ENCODE data around the gene DRAM2.
"Not testable (repeated sequence)": the region's sequence is repeated elsewhere in the genome, so short reads cannot be mapped to it uniquely, and the experiment has no call there.

The DRAM2 gene

GRCh38 chr1:111142356-111142975, 2.6 kb upstream of the DRAM2 start:
- no peak for DNase-seq

GRCh38 chr1:111141245-111142220, 1.6 kb upstream of the DRAM2 start:
- DNase-seq, result no peak

- DNase-seq, result no peak
Measured at GRCh38 chr1:111140680-111140967, 731 bp upstream of the DRAM2 start.

DNA sequence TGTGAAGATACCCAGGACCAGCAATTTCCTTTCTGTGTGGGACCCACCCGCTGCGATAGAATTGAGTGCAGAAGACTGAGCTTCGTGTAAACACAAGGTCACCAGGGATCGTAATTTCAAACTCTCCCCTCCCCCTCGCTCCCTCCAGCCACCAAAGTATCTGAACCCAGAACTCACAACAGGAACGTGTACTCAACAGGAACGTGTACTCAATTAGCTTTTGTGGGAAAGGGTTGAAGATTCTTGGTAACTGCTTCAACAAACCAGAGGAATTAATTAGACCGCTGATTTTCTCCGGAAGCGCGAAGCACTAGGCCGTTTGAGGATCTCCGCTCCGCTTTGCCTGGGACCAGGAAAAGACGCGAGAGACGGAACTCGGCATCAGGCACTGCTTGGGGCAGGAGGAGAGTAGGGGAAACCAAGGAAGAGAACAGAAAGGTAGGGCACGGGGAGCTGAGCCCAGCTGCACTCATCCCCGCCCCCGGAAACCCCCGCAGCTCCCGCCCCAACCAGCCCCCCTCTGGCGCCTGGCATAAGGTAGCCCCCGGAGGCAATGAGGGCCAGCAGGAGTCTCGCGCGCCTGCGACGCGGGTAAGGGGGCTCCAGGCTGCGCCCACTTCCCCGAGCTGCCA, 453 bp downstream of the DRAM2 start:
- peak; percentile 64 for DNase-seq

DNA sequence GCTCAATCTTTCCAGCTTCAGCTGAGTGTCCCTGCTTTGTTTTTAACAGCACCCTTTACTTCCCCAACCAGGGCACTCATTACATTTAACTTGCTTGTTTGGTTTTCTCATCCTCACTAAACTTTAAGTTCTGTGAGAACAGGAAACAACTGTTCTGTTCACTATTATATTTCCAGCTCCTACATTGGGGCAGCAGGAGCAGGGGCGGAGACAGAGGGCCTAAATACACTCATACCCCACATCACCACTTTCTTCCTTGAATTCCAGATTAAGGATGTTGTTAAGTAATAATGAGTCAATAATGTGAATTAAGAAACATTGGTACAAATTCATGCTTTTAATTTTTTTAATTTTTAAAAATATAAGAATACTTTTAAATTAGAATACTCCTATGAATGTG, 6.0 kb downstream of the DRAM2 start:
- no peak for DNase-seq

GRCh38 chr1:111131693-111132092, 8.2 kb downstream of the DRAM2 start:
- DNase-seq, result no peak

DNA sequence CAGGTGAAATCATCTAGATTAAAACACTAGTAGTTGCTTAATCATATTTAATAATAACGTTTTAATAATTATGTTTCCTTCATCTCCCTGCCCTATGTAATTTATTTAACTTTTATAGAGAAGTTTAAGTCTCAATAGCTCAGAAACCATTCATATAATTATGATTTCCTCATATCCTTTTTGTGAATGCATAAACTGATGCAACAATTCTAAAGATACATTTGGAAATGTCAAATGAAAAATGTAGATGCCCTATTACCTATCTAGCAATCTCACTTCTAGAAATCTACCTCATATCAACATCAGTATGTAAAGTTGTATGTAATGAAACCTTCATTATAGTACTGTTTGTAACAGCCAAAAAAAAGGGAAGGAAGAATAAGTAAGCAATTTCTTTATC, 10.5 kb downstream of the DRAM2 start:
- no peak for DNase-seq

GRCh38 chr1:111127923-111128643, 11.8 kb downstream of the DRAM2 start:
- DNase-seq, result no peak

GRCh38 chr1:111126354-111126753, 13.5 kb downstream of the DRAM2 start:
- no peak for DNase-seq

DNA sequence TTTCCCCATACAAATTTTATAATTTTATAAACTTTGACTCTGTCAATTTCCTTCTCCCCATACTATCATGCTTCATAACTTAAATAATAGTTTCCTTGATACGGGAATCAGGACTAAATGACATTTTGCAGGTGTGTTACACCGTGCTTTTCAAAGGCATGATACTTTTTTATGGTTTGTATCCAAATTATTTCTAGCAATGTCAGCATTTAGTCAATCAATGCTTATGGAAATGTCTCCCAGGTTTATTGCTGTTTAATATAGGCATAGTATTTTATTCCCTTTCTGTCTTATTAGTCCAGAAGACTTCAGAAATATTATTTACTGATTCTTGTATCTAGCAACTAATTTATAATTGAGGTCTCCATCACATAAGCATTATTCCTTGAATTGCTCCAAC, 23.4 kb downstream of the DRAM2 start:
- no peak for DNase-seq

GRCh38 chr1:111110197-111110899, 29.5 kb downstream of the DRAM2 start:
- DNase-seq, result no peak

DNA sequence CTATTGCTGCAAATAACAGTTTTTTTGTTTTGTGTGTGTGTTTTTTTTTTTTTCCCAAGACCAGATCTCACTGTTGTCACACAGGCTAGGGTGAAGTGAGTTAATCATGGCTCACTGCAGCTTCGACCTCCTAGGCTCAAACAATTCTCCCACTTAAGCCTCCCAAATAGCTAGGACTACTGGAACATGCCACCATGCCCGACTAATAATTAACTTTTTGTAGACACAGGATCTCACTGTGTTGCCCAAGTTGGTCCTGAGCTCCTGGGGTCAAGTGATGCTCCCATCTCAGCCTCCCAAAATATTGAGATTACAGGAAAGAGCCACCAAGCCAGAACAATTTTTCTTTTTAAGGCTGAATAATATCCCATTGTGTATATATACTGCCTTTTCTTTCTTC, 34.9 kb downstream of the DRAM2 start:
- no peak for DNase-seq

DNA sequence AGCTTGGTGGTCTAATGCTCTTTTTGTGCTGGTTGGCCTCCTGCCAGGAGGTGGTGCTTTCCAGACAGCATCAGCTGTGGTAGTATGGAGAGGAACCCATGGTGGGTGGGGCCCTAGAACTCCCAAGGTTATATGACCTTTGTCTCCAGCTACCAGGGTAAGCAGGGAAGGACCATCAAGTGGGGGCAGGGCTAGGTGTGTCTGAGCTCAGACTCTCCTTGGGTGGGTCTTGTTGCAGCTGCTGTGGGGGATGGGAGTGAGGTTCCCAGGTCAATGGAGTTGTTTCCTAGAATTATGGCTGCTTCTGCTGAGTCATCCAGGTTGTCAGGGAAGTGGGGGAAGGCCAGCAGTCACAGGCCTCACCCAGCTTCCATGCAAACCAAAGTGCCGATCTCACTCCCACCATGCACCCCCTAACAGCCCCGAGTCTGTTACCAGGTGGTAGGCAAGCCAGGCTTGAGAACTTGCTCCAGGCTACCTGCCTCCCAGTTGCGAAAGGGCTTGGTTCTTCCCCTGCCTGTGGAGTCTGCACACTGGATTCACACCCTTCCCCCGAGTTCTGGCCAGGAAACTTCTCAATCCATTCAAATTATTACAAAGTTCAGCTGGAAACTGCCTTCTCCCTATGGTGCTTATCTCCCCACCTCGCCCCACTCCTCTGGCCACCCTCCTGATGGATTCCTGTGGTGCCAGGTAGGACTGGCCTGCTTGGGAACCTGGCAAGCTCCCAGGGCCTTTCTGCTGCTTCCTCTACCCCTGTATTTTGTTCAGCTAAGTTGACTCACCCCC, 37.8 kb downstream of the DRAM2 start:
- no peak for DNase-seq

- no peak for DNase-seq
Measured at GRCh38 chr1:111099289-111099688, 40.6 kb downstream of the DRAM2 start.

DNA sequence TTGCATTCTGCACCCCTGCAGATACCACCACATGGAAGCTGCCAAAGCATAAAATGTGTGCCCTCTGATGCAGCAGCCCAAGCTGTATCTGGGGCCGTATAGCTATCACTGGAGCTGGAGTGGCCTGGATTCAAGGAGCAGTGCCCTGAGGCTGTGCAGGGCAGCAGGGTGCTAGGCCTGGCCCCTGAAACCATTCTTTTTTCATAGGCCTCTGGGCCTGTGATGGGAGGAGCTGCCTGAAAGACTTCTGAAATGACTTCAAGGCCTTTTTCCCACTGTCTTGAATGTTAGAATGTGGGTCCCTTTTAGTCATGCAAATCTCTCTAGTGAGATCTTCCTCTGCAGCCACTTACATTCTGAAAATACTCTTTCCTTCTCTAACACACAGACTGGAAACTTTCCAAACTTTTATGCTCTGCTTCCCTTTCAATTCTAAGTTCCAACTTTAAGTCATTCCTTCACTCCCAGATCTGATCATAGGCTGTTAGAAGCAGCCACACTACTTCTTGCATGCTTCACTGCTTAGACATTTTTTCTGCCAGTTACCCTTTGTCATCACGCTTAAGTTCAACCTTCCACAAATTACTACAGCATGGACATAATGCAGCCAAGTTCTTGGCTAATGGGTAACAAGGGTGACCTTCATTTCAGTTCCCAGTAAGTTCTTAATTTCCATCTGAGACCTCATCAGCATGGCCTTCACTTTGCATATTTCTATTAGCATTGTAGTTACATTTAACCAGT, 42.4 kb downstream of the DRAM2 start:
- DNase-seq, result no peak

- not testable (repeated sequence) for DNase-seq
Measured at GRCh38 chr1:111095421-111095820, 44.5 kb downstream of the DRAM2 start.

- DNase-seq, result no peak
Measured at GRCh38 chr1:111089638-111090037, 50.3 kb downstream of the DRAM2 start.

DNA sequence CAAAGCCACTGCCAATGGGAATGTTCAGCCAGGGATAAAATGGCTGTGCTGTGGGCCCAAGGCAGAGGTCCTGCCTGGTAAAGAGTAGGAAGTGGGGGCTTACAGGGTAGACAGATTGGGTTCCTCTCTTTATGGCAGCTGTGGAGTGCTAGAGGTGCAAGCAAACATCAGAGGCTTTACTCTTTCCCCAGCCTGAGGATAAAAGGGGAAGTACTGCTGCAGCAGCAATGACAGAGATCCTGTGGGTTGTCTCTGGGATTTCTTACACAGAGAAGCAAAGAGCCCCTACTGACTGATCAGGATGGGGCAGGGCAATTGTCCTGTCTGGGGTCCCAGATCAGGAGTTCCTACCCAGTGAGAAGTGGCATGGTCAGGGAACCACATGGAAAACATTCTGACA, 54.2 kb downstream of the DRAM2 start:
- no peak for DNase-seq

DNA sequence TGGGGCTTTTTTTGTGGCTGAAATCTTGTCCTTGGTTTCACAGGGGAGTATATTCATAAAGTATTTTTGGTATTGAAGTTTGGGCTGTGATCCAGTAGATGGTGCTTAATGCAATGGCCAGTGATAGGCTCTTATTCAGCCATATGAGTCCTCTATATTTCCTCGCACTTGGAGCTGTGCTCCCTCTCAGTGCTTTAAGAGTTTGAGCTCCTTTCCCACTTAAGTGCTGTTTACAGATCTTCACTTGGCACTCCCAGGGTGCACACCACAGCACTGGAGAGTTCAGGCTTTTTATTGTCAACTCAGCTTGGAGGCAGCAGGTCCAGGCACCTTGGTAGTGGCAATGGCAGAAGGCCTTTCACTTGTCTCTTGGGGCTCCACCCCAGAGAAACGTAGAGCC, 54.9 kb downstream of the DRAM2 start:
- no peak for DNase-seq

GRCh38 chr1:111082421-111083203, 57.3 kb downstream of the DRAM2 start:
- no peak for DNase-seq
